A172 (cell line): ENCODE measurements around the gene OR6P1. TPM values are rescaled to one million over a fixed set of nuclear protein-coding genes. Genes with fewer than 3 reads are reported as not detected.

ENCODE experiments used
- DNase-seq: peaks from one replicate; pipeline ENCODE4 v3.0.0-alpha.2; 2015; ENCODE audit warnings: low spot score
- total RNA-seq: library from RNA; depleted of rRNA; stranded (reverse); fragments of >200 nt; shearing (Covaris generic); gene quantifications from 2 replicates; pipeline ENCODE4 v1.2.3, GENCODE V29; 2014; rRNA removed

The OR6P1 gene, protein sequence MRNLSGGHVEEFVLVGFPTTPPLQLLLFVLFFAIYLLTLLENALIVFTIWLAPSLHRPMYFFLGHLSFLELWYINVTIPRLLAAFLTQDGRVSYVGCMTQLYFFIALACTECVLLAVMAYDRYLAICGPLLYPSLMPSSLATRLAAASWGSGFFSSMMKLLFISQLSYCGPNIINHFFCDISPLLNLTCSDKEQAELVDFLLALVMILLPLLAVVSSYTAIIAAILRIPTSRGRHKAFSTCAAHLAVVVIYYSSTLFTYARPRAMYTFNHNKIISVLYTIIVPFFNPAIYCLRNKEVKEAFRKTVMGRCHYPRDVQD
- not detected in 2 replicates for total RNA-seq

GRCh38 chr1:158570480-158570879 is at the start of gene OR6P1:
Gene OR6P1 (minus strand): TSS chr1:158570580. CDS start chr1:158563604, 6,976 bp downstream.
- no peak for DNase-seq

- no peak for DNase-seq
Observed at GRCh38 chr1:158613764-158614163, 43.4 kb upstream of the OR6P1 start.

DNA sequence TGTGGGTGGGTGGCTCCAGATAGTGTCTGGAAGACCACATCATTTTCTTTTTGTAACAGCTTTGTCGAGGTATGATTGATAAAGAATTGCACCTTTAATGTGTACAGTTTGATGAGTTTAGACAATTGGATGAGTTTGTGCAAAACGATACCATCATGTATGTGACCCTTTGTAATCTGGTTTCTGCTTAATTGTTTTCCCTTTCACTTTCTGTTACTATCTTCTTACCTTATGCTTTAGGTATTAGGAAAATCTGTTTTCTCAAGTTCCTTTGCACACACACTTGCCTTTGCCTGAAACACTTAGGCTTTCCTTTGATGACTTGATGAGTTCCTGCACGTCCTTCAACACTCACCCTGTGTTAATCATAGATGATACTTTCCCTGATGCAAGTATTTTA is 41.5 kb upstream of the OR6P1 start:
- no peak for DNase-seq

DNA sequence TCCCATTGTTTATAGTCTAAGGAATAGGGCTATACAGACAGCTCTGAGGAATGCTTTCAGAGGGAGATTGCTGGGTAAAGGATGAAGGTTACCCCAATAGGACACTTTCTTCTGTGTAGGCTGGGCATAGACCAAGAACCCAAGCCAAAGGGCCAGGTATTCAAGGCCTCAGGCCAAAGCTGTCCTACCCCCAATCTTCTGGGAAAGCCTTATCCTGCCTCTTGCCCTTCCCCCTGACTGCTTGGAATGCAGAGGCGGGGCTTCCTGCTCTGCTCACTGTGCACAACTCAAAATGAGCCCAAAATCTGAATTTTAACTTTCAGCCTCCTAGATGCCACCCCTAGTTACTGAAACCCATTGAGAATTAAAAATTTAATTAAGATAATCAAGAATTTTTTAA is 36.9 kb upstream of the OR6P1 start:
- no peak for DNase-seq

GRCh38 chr1:158604968-158605367 is 34.6 kb upstream of the OR6P1 start, which contains the start of gene OR10Z1:
Gene OR10Z1 (plus strand): TSS chr1:158605268. CDS start chr1:158606439, 1,171 bp downstream.
- DNase-seq = no peak

GRCh38 chr1:158600735-158601134 is 30.4 kb upstream of the OR6P1 start:
- no peak for DNase-seq

DNA sequence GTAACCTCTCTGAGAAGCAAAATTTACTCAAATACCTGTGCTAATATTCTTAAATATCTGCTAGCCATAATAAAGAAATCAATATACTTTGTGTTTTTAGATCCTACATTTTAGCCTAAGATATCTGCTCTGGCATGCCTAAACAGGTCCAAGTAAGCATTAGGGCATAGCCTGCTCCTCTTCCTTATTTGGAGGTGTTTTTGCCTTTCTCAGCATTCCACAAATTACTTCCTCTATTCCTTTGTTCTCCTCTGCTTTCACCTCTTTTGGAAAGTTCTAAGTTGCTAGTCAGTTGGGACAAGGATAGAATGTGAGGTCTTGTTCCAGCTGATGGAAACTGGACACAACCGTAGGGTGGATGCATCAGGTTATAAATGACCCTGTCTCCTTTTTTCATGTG is 16.6 kb upstream of the OR6P1 start:
- DNase-seq = no peak

GRCh38 chr1:158583962-158584361 is 13.6 kb upstream of the OR6P1 start:
- no peak for DNase-seq

GRCh38 chr1:158579733-158580132 is 9.4 kb upstream of the OR6P1 start, which contains the start of gene OR10X1:
Gene OR10X1 (minus strand): TSS chr1:158579899. CDS start chr1:158579899, 0 bp downstream.
- DNase-seq = no peak

DNA sequence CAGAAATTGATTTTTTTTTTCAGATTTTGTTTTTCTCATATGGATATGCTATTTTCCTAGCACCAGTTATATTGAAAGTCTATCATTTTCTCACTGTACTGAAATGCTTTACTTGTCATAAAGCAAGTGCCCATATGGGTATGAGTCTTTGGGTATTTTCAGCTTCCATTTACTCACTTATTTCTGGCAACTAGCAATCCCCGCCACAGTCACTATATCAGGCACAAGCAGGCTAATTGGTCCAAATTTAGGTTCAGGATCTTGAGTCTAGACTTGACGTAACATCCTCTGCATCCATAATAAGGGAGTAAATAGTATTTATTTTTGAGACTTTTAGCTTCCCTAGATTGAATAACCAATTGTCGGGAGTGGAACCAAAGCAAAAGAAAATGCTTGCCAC is 7.2 kb upstream of the OR6P1 start:
- DNase-seq = no peak

GRCh38 chr1:158572226-158572625 is 1.8 kb upstream of the OR6P1 start:
- DNase-seq = no peak

GRCh38 chr1:158564608-158565007 is 5.8 kb downstream of the OR6P1 start:
- no peak for DNase-seq

GRCh38 chr1:158563853-158564252 is 6.5 kb downstream of the OR6P1 start:
- no peak for DNase-seq

DNA sequence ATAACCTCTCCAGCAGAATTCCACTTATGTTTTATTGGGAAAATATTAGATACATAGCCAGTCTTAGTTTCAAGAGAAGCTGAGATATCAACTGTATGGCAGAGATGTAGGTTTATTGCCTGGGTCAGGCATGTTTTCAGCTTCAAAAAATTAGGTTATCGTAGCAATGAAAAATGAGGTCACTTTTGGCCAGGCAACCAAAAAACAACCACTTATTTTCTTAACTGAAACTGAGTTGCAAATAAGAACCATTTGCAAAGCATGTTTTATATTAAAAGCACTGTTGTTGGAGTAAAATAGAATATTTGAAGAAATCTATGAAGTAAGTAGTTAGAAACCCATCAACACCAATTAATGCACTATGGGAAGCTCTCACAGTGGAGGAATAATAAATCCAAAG is 10.7 kb downstream of the OR6P1 start:
- DNase-seq = no peak

DNA sequence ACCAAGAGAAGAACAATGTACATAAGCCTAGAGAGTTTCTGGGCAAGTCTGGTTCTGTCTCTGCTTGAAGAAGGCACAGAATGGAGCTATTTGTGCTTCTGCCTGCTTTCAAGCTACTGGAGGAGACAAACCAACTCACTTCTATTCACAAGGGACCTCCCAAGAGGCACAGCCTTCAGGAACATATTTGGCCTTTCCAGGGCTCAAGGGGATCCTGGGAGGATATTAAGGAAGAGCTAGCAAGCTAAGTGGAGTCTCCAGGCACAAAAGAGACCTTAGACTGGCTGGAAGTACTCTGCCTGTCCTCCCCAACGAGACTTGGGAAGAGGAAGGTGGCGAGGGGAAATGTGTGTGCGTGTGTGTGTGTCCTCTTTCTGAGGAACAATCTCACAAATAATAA is 16.0 kb downstream of the OR6P1 start, which contains the start of gene OR6Y1:
OR6Y1 (minus strand) TSS at position 54 of the 400 bp plus-strand sequence. CDS start 6,300 bp downstream, outside the sequence.
- no peak for DNase-seq

GRCh38 chr1:158552296-158552695 is 18.1 kb downstream of the OR6P1 start:
- DNase-seq = no peak

GRCh38 chr1:158547533-158547932 is 22.8 kb downstream of the OR6P1 start:
- DNase-seq = no peak

DNA sequence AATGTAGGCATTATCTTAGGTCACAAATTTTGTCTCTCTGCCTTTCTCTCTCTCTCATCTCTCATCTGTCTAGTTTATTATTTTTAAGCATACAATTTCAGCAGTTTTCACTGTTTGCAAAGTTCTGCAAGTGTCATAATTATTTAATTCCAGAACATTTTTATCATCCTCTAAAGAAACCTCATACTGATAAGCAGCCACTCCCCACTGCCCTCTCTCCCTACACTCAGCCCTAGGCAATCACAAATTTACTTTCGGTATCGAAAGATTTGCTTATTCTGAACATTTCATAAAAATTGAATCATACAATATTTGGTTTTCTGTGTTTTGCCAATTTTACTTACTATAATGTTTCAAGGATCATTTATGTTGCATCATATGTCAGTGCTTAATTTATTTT is 32.8 kb downstream of the OR6P1 start:
- DNase-seq = no peak

DNA sequence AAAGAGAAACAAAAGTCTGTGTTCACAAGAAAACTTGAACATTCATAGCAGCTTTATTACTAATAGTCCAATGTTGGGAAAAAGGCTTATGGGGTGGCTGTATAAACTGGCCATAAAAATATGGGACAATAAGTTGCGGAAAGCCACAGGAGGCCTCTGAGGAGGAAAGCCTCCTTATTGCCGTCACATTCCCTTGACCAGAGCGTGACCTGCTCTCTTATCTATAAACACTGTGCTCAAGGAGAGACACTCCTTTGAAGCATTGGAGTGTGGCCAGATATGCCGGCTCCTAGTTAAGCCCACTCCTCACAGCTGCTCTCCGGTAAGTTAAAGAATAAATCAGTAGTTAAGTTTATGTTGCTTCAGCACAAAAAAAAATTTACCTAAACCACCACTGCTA is 35.9 kb downstream of the OR6P1 start:
- no peak for DNase-seq

GRCh38 chr1:158527190-158527815 is 43.1 kb downstream of the OR6P1 start:
- peak; percentile 27 for DNase-seq

DNA sequence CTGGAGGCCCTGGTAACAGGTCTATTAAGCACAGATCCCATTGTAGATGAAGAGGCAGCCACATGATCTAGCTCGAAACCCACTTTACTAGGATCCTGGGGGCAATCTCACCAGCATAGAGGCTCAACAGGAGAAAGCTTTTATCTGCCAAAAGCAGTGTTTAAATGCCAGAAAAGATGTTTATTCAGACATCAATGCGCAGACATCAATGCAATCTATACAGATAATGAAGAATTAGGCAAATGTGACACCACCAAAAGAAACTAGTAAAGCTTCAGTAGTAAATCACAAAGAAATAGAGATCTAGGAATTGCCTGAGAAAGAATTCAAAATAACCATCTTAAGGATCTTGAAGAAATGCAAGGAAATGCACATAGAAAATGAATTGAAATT is 48.7 kb downstream of the OR6P1 start:
- DNase-seq = no peak

DNA sequence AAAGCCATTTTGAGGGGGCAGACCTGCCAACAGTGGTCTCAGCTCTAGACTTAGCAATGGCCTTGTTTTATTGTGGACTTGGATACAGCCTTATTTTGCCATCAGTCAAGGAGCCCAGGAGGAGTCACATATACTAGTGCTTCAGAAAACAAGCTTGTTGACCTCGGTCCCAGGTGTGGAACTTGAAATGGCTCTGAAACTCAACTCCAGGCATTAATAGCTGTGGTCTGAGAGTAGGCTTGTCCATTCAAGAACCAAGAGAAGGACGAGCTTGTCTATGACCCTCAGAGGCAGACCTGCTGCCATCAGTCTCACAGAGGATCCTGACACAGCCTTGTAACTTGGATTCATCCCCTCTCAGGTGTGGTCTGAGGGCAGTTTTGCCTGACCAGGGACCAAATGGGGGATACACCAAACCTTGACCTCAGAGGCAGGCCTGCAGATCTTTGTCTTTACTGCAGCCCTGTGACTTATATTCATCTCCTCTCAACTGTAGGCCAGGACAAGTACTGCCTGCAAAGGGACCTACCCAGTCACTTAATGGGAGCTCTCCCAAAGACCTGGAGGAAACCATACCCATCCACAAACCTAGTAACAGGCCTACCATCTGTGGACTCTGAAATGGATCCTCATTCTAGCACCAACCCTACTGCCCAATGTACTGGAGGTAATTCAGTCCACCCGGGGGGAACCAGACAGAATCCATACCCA is 49.3 kb downstream of the OR6P1 start:
- no peak for DNase-seq

DNA sequence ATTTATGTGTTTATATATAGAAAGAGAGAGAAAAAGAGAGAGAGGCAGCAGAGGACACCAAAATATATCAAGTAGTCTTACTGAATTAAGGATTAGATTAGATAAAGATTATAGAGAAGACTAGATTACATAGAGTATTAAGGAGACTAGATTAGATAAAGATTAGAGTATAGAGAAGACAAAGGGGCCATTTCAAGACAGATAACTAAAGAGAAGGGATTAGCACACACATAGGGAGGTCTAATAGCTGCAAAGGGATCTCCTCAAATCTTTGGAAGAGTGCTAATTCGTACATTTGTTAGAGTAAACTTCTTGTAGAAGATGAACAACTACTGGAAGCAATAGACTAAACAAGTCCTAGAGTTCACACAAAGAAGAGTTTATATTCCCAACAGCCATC is 50.4 kb downstream of the OR6P1 start:
- DNase-seq = no peak
